Measurements from ENCODE around the gene YY1.

DNA sequence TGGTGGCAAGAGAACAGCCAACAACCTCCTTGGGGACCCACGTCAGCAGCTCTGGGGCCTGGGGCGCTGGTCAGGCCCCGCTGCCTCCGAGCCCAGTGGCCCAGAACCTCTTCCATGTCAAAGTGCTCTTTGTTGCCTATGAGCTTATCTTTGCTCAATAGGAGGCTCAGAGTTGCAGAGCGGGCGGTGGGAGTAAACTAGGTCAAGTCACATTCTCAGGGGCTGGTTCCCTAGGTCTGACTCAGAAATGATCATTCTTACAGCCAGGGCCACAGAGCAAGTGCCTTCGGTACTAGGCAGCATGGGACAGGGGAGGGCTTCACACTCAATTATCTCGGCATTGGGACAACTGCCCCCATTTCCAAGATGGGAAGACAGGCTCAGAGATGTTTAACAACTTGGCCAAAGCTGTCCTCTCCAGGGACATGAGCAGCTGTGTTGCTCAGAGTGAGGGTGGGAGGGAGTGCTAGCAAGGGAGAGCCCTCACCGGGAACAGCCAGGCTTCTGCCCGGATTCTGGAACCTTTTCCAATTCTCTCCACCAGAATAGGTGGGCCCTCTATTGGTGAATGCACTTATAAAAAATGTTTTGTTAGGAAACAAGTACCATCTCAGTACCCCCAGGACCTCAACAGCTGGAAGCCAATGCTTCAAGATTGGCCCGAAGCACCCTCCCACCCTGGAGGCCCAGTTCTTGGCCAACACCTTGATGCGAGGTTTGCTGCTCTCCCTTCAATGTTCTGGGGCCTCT lies 55.4 kb downstream of the YY1 start:
- TF ChIP-seq CTCF (IDR thresholded peaks at IDR 0.05; ENCODE audit: insufficient read depth, low read depth, low read length), result no peak
- no peak for TF ChIP-seq EZH2 (IDR thresholded peaks at IDR 0.05; ENCODE audit: insufficient read depth, low read length)

Measured in astrocyte (in vitro differentiated cells and primary cell).